GM20431 (cell line): ENCODE results near the gene SDS.

Experiments used
- in situ Hi-C: fragments of 300-500 bp; cut with MseI, MboI; formaldehyde crosslinking; loops from one replicate; pipeline ENCODE4 v1.15.0; 2020; ENCODE audit warnings: low sequenced_read_pairs; ENCODE audit not compliant: unreplicated experiment

The SDS gene

DNA sequence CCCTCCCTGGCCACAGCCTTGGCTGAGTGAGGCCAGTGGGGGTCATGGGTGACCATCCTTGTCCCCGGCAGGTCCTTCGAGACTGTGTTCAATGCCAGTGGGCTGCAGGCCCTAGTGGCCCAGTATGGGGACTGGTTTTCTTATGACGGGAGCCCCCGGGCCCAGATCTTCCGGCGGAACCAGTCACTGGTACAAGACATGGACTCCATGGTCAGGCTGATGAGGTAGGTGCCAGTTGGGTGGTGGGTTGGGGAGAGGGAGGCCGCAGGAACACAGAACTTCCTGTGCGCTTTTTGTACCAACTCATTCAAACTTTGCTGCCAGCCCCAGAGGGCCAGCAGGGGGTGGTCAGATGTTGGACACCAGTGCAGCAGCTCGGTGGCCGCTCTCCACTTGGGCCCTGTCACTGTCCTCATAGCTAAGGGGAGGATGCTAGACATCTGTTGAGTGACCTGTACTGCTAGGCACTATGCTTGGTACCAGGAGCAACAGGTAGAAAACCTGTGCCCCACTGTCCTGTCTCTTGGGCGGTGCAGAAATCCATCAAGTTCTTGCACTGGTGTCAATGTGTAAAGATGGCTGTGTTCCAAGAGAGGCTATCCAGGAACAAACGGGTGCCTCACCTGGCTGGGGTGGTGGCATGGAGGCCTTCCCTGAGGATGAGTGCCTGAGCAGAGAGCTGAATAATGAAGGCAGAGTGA lies 16.7 kb downstream of the SDS start:
- in situ Hi-C loops = no loop called here

DNA sequence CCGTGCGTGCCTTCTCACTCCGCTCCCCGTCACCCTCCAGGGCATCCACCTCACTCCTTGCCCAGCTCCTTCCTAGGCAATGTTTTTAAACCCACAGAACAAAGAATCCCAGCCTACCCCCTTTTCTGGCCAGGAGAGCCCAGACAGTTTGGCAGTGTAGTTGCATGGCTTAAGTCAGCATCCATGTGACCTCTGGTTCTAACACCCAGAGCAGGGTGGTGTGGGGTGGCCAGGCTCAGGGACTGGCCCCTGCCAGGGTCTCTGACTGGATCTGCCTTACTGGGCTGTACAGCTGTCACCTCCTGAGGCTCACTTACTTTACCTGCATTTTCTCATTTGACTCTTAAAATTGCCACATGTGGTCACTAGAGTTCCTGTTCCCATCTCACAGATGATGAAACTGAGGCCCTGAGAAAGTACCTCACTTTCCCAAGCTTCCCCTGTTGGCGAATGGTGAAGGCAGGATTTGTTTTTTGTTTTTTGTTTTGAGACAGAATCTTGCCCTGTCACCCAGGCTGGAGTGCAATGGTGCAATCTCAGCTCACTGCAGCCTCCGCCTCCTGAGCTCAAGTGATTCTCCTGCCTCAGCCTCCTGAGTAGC lies 18.3 kb downstream of the SDS start:
- in situ Hi-C loops = no loop called here

- in situ Hi-C loops = no loop called here
Measured at GRCh38 chr12:113384778-113385177, 18.9 kb downstream of the SDS start.

DNA sequence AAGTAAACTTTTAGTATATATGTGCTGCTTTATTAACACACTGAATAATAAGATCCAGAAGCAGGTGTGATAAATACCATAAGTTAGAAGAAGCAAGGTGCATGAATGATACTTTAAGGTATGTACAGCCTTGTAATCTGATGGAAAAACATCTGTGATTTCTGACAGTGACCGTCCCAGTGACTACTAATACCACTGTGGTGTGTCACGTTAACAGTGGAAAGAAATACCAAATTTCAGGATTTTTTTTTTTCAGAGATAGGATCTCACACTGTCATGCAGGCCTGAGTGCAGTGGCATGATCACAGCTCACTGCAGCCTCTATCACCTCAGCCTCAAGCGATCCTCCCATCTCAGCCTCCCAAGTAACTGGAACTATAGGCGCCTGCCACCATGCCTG lies 21.5 kb downstream of the SDS start:
- in situ Hi-C loops = no loop called here

DNA sequence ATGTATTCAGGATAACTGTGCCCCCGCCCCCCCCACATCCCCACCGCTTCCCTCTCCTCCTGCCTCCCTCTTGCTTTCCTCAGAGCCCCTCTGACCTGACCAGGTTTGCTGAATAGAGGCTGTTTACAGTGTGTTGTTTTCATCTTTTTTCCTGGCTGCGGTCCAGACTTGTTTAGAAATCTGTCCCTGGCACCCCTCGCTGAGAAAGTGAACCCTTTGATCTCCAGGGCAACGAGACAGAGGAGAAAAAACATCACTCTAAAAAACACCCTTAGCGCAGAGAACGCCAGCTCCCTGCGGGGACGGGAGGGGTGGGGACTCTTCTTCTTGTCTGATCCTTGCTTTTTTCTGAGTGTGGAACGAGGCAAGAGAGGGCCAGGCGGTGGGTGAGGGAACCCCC lies 22.5 kb downstream of the SDS start:
- in situ Hi-C loops = no loop called here

DNA sequence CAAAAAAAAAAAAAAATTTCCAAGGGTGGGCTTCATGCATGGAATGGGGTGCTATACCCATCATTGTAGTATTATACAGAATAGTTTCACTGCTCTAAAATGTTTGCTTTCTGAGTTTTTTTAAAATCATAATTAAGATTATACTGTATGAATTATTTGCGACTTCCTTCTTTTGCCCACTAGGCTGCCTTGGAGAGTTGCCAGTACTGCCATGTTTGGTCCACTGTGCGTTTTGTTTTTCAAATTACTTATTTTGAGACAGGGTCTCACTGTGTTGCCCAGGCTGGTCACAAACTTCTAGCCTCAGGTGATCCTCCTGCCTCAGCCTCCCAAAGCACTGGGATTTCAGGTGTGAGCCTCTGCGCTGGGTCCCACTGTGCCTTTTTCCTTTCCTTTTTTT lies 25.4 kb downstream of the SDS start:
- in situ Hi-C loops = no loop called here

GRCh38 chr12:113374823-113375428 lies 28.8 kb downstream of the SDS start:
- in situ Hi-C loops = no loop called here

- in situ Hi-C loops = no loop called here
Measured at GRCh38 chr12:113373969-113374368, 29.7 kb downstream of the SDS start.

DNA sequence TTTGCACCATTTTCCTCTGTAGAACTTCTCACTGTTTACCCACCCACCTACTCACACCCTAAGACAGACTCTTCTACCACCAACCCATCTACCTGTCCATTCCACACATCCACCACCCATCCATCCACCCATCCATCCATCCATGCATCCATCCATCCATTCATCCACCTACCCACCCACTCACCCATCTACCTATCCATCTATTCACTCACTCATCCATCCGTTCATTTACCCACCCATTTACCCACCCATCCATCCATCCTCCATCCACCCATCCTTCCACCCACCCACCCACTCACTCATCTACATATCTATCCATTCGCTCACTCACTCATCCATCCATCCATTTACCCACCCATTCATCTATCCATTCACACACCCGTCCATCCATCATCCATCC lies 30.2 kb downstream of the SDS start:
- in situ Hi-C loops = no loop called here

- in situ Hi-C loops = no loop called here
Measured at GRCh38 chr12:113372371-113372770, 31.3 kb downstream of the SDS start.

DNA sequence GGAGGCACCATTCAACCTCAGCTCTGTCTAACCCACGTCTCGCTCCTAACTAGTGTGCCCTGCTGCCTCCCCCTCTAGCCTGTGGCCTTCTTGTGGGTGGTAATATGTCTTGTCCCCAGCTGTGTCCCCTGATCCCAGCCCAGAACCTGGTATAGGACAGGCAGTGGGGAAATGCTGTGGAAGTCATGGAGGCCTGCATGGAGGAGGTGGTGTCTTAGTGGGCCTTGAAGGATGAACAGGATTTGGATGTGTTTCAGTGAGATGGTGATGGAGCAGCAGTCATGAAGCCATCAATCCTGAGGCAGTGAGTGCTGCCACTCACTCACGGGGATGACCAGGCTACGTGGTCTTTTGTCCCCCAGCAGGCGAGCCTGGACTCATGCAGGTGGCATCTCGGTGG lies 31.9 kb downstream of the SDS start:
- in situ Hi-C loops = no loop called here

DNA sequence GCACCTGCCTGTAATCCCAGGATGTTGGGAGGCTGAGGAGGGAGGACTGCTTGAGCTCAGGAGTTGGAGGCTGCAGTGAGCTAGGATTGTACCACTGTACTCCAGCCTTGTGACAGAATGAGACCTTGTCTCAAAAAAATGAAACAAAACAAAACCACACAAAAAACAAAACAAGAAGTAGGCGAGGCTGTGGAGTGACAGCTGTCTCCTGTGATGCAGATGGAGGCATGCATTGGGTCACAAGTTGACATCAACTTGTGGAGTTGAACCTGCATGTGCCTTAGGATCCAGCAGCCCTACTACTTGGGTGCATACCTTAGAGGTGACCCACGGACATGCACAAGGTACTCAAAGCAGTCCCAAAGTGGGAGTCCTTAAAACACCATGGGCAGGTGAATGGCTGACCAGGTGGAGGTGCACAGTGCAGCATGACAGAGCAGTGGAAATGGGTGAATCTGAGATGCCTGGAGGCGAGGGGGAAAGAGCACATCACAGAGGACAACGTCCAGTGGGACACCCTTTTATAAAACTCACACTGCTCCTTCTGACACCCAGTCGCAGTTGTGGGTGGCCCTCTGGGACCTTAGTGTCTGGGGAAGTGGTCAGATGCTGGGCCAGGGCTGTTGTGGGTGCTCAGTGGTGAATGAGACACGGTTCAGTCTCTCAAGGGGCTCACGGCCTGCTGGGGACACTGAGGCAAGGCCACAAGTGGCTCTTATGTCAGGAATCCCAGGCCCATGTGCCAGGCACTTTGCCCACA lies 32.6 kb downstream of the SDS start:
- in situ Hi-C loops = no loop called here

- in situ Hi-C loops = no loop called here
Measured at GRCh38 chr12:113369391-113369985, 34.2 kb downstream of the SDS start.

GRCh38 chr12:113368331-113368730 lies 35.4 kb downstream of the SDS start:
- in situ Hi-C loops = no loop called here

- in situ Hi-C loops = no loop called here
Measured at GRCh38 chr12:113366827-113367226, 36.9 kb downstream of the SDS start.

DNA sequence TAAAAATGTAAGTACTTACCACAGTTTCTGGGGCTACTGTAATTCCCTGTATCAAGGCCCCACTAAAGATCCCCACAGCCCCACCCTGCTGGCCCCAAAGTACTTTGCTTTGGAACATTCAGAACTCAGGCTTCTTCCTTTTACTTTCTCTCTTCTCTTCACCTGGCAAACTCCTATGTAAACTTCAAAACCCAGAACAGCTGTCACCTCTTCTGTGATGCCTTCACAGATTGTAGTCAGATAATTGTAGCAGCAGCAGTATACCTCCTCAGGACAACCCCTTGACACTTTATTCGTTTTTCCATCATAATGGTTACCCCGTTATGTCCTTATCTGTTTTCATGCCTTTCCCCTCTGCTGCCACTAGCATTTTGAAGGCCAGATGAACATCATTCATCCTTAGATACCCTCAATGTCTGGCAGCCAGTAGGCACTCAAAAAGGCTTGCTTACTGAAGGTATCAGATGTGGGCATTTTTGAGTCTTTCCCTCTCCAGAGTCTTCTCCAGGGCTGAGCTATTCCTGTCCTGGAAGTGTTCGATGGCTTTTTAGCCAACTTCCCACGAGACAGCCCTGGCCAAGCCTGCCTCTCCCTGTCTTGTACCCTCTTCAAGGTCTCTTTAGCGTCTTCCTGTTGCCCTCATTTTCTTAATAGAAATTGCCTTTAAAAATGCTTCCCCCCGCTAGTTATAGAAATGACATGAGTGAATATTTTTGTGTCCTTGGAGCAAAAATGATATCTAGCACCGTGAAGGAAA lies 37.9 kb downstream of the SDS start:
- in situ Hi-C loops = no loop called here

- in situ Hi-C loops = no loop called here
Measured at GRCh38 chr12:113364698-113365097, 39.0 kb downstream of the SDS start.

DNA sequence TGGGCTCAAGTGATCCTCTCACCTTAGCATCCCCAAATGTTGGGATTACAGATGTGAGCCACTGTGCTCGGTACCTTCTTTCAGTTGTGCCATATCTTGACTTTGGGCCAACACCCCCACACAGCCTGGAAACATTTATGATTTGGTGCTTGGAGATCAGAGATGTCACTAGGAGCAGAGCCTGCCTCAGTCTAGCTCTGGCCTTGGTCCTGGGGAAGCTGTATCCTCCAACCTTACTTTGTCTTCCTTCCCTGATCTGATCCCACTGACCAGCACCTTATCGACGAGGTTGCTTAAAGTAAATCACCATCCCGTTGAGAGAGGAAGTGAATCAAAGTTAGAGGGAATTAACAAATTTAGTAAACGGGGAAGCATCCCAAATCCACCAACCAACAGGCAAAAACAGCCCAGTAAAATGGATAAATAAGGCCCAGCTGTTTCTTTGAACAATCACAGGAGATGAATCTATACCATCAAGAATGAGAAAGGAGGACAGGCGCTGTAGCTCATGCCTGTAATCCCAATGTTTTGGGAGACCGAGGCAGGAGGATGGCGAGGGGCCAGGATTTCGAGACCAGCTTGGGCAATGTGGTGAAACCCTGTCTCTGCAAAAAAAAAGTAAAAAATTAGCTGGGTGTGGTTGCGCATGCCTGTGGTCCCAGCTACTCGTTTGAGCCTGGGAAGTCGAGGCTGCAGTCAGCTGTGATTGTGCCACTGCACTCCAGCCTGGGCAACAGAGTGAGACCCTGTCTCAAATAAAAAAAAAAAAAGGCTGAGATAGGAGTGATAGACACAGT lies 41.9 kb downstream of the SDS start:
- in situ Hi-C loops = no loop called here
